ENCODE data around the gene KLHL25.

Gene KLHL25

GRCh38 chr15:85760531-85761371 lies 34.0 kb downstream of the KLHL25 start:
- DNase-seq, result no peak

DNA sequence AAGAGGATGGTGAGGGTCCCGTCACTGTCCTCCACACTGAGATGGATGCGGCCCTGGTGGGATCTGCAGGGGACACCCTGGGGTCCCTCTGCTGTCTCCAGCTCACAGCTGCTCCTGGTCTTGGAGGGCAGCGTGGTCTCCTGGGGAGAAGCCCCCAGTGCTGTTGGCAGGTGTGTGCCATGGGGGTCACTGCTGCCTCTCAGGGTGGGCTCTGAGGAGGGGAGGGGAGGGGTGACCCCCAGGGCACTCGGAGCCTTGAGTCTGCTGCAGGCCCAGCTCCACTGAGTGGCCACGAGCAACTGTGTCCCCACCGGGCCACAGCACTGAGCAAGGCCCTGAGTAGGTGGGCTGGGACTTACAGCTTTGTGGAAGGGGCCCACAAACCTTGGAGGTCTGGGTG lies 34.7 kb downstream of the KLHL25 start:
- no peak for DNase-seq

- no peak for DNase-seq
Measured at GRCh38 chr15:85759376-85759775, 35.3 kb downstream of the KLHL25 start.

DNA sequence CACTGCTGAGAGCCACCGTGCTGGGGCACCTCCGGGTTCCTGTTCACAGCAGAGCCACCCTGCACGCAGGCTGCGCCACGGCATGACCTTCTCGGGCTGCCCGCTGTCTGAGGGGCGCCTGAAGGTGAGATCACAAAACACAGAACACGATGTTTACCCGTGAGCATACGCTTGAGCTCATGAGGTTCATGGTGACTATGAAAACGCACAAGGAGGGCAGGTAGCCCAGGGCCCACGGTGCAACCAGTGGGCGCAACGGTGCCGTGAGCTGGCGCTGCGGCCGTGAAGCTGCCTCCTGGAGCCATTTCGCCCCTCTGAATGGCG lies 36.1 kb downstream of the KLHL25 start:
- DNase-seq, result no peak

- DNase-seq, result no peak
Measured at GRCh38 chr15:85757939-85758654, 36.6 kb downstream of the KLHL25 start.

- no peak for DNase-seq
Measured at GRCh38 chr15:85757073-85757938, 37.4 kb downstream of the KLHL25 start.

DNA sequence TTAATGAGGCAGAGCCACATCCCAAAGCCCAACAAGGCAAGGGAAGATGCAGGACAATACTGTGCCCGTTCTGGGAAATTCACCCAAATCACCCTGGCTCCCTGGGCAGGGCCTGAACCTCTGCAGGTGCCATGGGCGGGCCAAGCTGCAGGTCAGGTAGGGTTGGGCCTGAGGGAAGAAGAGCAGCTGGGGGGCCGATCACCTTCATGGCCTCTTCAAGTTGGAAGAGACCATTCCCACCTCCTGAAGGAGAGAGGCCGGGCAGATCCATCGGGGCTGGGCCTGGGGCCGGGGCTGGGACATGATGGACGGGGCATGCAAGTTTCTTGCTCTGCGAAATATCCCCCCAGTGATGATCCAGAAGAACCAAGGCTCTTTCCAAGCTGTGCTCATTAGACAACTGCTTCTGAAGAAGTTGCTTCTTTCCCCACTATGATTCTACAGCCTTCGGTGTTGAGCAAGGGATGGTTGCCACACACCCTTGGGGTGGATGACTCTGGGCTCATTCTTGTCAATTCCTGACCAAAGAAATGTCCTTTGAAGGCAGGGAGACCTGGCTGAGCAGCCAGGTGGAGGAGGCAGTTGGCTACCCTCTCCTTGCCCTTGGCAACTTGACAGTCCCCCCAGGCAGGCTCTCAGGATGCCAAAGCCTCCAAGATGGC lies 38.2 kb downstream of the KLHL25 start:
- no peak for DNase-seq

GRCh38 chr15:85755942-85756341 lies 38.8 kb downstream of the KLHL25 start:
- DNase-seq, result no peak

- no peak for DNase-seq
Measured at GRCh38 chr15:85755471-85755870, 39.3 kb downstream of the KLHL25 start.

GRCh38 chr15:85754989-85755388 lies 39.7 kb downstream of the KLHL25 start:
- no peak for DNase-seq

DNA sequence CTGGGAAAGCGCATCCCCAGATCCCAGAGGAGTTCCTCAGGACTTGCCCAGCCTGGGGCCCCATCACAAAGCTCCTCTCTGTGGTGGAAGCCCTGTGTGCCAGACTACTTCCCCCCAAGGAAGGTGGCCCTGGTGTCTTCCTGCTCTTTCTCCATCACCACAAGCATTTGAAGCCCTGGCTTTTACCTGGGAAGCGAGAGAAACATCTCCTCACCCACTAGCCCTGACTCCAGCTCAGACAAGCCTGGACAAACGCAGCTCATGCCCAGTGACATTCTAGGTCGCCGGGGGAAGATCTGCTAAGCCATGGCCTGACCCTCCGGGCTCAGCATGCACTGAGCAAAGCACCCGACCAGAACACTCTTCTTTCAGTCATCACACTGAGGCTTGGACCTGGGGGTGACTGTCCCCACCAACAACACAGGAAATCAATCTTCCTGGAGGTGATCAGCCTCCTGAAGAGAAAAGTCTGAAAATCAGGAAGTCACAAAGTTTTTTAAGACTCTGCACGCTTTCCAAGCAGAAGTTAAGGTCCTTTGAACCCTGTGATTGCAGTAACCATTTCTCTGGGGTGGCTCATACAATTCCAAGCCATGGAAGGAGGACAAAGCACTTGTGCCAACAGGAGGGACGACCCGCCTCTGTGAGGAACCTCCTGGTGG lies 40.8 kb downstream of the KLHL25 start:
- DNase-seq, result no peak

DNA sequence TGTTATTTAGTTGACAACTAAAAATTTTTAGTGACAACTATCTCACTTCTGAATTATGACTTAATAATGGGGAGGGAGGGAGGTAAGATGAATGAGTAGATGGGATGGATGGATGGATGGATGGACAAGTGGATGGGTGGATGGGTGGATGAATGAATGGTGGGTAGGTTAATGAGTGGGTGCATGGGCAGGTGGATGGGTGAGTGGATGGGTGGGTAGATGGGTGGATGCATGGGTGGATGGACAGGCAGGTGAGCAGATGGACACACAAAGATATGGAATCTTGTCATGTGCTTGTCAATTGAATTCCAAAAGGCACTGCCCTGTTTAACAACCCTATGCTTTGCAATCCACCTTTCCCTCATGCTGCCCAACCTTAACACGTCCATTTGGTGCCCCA lies 41.5 kb downstream of the KLHL25 start:
- DNase-seq, result no peak

- DNase-seq, result no peak
Measured at GRCh38 chr15:85752491-85752961, 42.2 kb downstream of the KLHL25 start.

DNA sequence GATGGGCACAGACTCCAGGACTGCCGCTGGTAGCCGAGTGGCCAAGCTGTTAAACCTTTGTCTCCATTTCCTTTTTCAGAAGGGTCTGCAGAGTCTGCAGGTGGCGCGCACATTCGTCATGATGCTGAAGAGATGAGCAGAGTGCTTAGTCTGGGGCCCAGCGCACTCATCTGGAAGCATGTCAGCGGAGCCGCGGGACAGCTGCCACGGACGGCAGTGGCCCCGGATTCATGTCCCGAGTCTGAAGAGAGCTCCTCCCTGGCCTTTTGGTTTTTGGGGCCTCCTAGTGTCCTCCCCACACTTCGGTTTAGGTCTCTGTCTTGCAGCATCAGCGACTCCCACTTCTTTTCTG lies 42.6 kb downstream of the KLHL25 start:
- DNase-seq, result no peak

DNA sequence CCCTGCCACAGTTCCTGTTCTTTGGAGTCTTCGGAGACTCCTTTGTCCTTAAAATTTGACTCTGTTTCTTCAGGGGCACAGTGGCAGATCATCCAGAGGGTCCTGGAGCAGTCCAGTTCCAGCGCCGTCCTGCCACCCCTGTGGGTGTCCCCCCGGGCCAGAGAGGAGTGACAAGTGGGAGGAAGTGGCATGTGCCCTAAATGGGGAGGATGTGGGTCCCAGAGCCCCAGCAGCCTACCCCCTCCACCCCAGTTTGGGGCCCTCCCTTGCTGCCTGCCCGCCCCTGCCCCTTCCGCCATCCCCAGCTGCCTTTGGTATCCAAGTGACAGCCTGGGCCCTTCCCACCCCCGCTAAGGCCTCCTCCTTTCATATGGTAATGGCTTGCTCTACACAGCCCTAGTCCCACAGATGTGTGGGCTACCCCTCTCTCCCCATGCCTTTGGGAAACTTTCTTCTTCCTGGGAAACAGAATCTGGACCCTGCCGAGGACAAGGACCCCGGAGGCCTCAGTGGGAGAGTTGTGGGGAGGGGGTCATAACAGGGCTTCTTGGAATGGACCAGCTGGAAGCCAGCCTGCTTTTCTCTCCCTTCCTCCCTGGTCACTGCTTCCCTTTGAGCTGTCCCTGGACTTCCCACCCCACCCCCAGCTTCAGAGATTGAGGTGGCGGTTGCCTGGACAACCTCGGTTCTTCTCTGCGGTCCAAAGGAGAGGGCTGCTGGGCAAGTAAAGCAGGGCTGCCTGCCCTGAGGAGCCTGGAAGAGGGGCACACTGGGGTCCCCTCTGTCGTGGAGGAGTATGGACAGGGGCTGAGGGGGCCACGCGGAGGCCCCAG lies 43.2 kb downstream of the KLHL25 start:
- DNase-seq, result peak; percentile 59

- peak; percentile 64 for DNase-seq
Measured at GRCh38 chr15:85750319-85751290, 44.1 kb downstream of the KLHL25 start.

DNA sequence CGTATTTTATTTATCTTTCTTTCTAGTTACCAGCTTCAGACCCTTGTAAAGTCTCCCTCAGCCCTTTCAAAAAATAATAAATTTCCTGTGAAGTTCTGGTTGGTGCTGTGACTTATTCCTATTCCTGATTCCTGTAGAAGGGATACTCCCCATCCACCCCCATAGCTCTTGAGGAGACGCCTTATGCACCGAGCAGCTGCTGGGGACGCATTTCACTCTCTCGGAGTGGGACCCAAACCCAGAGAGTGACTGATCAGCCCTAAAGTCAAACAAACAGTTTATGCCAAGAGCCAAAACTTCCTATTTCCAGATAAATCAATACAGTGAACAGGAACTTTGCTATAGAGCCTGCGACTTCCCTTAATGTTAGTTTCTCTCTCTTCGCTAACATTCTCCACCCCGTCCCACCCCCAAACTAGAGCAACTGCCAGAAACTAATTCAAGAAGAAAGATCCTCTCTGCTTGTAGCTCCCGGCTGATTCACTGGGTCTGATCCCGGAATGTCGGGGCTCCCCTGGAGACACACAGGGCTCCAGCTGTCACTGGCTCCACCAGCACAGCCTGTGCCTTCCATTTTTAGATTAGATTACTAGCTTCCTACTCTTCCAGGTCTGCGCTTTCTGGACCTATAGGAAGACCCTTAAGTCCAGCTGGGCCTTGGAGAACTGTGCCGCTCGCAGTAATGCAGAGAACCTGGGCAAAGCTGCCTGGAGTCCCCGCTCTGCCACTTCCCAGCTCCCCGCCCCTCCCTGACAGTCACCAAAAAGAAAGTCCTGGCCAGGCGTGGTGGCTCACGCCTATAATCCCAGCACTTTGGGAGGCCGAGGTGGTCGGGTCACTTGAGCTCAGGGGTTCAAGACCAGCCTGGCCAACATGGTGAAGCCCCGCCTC lies 45.2 kb downstream of the KLHL25 start:
- DNase-seq, result no peak

- DNase-seq, result no peak
Measured at GRCh38 chr15:85748729-85749128, 46.0 kb downstream of the KLHL25 start.

DNA sequence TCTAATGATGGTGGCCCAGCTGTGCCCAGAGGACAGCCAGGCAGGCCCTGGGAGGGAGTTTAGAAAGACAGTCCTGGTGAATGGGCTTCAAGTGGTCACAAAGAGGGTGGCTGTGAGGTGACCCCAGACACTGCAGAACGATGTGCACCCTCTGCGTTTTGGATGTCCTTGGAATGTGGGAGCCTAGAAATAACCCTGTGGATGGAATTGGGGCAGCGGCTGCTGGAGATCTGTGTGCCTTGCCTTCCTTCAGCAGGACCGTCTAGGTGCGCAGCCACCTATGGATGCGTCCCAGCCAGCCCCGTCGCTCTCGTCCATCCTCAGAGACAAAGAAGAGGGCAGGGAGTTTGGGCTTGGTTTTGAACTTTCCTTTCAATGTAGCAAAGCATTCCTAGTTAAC lies 46.5 kb downstream of the KLHL25 start:
- DNase-seq, result no peak
